NCI-H2107 treated with DMSO at 0.1 percent for 48 hours (cell line): Measurements from ENCODE around the gene ANKRD42.
"Not testable (repeated sequence)": the region's sequence is repeated elsewhere in the genome, so short reads cannot be mapped to it uniquely, and the experiment has no call there.

ENCODE experiments used
- DNase-seq: peaks from one replicate; lab custom pipeline; 2025; ENCODE audit not compliant: unreplicated experiment; lab: John Stamatoyannopoulos, UW

Gene ANKRD42

GRCh38 chr11:83238111-83238510, 44.6 kb downstream of the ANKRD42 start:
- DNase-seq = no peak

GRCh38 chr11:83241291-83241946, 47.9 kb downstream of the ANKRD42 start:
- DNase-seq = peak; percentile 6

GRCh38 chr11:83249445-83249844, 55.9 kb downstream of the ANKRD42 start:
- DNase-seq = no peak

GRCh38 chr11:83249972-83250593, 56.6 kb downstream of the ANKRD42 start:
- peak; percentile 31 for DNase-seq

GRCh38 chr11:83252266-83252665, 58.8 kb downstream of the ANKRD42 start:
- DNase-seq = no peak

- DNase-seq = no peak
Observed at GRCh38 chr11:83252941-83253340, 59.4 kb downstream of the ANKRD42 start.

- DNase-seq = no peak
Observed at GRCh38 chr11:83255366-83255765, 61.9 kb downstream of the ANKRD42 start.

- no peak for DNase-seq
Observed at GRCh38 chr11:83256602-83257340, 63.3 kb downstream of the ANKRD42 start.

GRCh38 chr11:83257761-83258168, 64.3 kb downstream of the ANKRD42 start:
- DNase-seq = no peak

GRCh38 chr11:83259559-83259958, 66.0 kb downstream of the ANKRD42 start:
- DNase-seq = no peak

GRCh38 chr11:83265331-83265730, 71.8 kb downstream of the ANKRD42 start:
- DNase-seq = no peak

GRCh38 chr11:83269080-83269479, 75.6 kb downstream of the ANKRD42 start:
- not testable (repeated sequence) for DNase-seq

GRCh38 chr11:83271734-83272133, 78.2 kb downstream of the ANKRD42 start:
- DNase-seq = not testable (repeated sequence)

GRCh38 chr11:83272627-83273026, 79.1 kb downstream of the ANKRD42 start:
- DNase-seq = no peak

- no peak for DNase-seq
Observed at GRCh38 chr11:83275888-83276641, 82.6 kb downstream of the ANKRD42 start.

GRCh38 chr11:83278351-83278750, 84.8 kb downstream of the ANKRD42 start:
- no peak for DNase-seq

GRCh38 chr11:83280256-83280655, 86.7 kb downstream of the ANKRD42 start:
- DNase-seq = no peak

GRCh38 chr11:83282084-83282716, 88.7 kb downstream of the ANKRD42 start:
- DNase-seq = no peak

- DNase-seq = peak; percentile 27
Observed at GRCh38 chr11:83284501-83285150, 91.1 kb downstream of the ANKRD42 start.

- no peak for DNase-seq
Observed at GRCh38 chr11:83285151-83285770, 91.7 kb downstream of the ANKRD42 start.
